ENCODE measurements around the gene KDM1B.
"Not testable (repeated sequence)": the region's sequence is repeated elsewhere in the genome, so short reads cannot be mapped to it uniquely, and the experiment has no call there.

The KDM1B gene

GRCh38 chr6:18148304-18149025 is 6.8 kb upstream of the KDM1B start:
- Histone ChIP-seq H3K4me3 (ENCODE audit: low read length in 2 of 2) (no peak overlapping the region), H3K27ac (ENCODE audit: low read depth in 2 of 2, low read length in 2 of 2) (peak overlapping the region; percentile 54 to 56), H3K9me3 (ENCODE audit: control insufficient read depth in 2 of 2, low read length in 2 of 2) (no peaks in the 10 kb centered on the region), H3K9ac (ENCODE audit: low read depth in 1 of 2, low read length in 2 of 2) (no peak overlapping the region), H3K4me1 (ENCODE audit: control insufficient read depth in 2 of 2, insufficient read depth in 2 of 2, low read length in 2 of 2) (peaks cover 3 to 18% of the 10 kb centered on the region in 2 donors), H3K36me3 (ENCODE audit: control insufficient read depth in 2 of 2, insufficient read depth in 2 of 2, low read length in 2 of 2) (peaks cover 0 to 7% of the 10 kb centered on the region in 2 donors), H3K27me3 (ENCODE audit: control insufficient read depth in 2 of 2, insufficient read depth in 2 of 2, low read length in 2 of 2) (no peaks in the 10 kb centered on the region)

DNA sequence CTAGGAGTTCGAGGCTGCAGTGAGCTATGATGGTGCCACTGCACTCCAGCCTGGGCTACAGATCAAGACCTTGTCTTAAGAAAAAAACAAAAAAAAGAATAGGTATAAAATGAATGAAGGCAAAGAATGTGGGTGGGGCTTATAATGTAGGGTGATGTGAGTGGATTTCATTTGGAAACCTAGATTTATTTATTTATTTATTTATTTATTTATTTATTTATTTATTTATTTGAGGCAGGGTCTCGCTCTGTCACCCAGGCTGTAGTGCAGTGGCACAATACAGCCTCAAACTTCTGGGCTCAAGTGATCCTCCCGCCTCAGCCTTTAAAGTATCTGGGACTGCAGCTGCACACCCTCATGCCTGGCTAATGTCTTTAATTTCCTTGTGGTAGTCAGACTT is 3.8 kb upstream of the KDM1B start:
- H3K9me3 ChIP-seq (ENCODE audit: control insufficient read depth in 2 of 2, low read length in 2 of 2); H3K27ac ChIP-seq (ENCODE audit: low read depth in 2 of 2, low read length in 2 of 2); H3K9ac ChIP-seq (ENCODE audit: low read depth in 1 of 2, low read length in 2 of 2); H3K27me3 ChIP-seq (ENCODE audit: control insufficient read depth in 2 of 2, insufficient read depth in 2 of 2, low read length in 2 of 2); H3K36me3 ChIP-seq (ENCODE audit: control insufficient read depth in 2 of 2, insufficient read depth in 2 of 2, low read length in 2 of 2); H3K4me3 ChIP-seq (ENCODE audit: low read length in 2 of 2): not testable (repeated sequence)
- H3K4me1 ChIP-seq (ENCODE audit: control insufficient read depth in 2 of 2, insufficient read depth in 2 of 2, low read length in 2 of 2), result peaks cover 11 to 25% of the 10 kb centered on the region in 2 donors

DNA sequence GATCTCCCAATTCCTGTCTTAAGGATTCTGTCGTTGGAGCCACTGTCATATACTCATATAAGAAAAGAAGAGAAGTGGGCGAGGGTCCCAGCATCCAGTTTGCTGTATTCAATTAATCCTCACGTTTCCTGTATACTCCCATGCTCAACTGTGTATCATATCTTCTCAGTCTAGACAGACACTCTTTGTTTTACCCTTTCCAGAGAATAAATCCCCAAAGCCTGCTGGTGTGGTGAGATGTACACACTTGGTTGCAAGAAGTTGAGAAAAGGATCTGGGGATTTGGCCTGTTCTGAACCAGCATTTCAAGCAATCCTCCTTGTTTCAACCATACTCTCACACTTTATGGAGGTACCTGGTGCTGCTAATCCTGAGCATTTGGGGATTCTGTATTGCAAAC is 3.4 kb upstream of the KDM1B start:
- no peak overlapping the region for H3K9ac ChIP-seq (ENCODE audit: low read depth in 1 of 2, low read length in 2 of 2)
- H3K9me3 ChIP-seq (ENCODE audit: control insufficient read depth in 2 of 2, low read length in 2 of 2), result no peaks in the 10 kb centered on the region
- H3K27me3 ChIP-seq (ENCODE audit: control insufficient read depth in 2 of 2, insufficient read depth in 2 of 2, low read length in 2 of 2), result no peaks in the 10 kb centered on the region
- H3K4me3 ChIP-seq (ENCODE audit: low read length in 2 of 2), result no peak overlapping the region
- peaks cover 0 to 5% of the 10 kb centered on the region in 2 donors for H3K36me3 ChIP-seq (ENCODE audit: control insufficient read depth in 2 of 2, insufficient read depth in 2 of 2, low read length in 2 of 2)
- H3K27ac ChIP-seq (ENCODE audit: low read depth in 2 of 2, low read length in 2 of 2), result no peak overlapping the region
- H3K4me1 ChIP-seq (ENCODE audit: control insufficient read depth in 2 of 2, insufficient read depth in 2 of 2, low read length in 2 of 2), result peaks cover 11 to 24% of the 10 kb centered on the region in 2 donors

DNA sequence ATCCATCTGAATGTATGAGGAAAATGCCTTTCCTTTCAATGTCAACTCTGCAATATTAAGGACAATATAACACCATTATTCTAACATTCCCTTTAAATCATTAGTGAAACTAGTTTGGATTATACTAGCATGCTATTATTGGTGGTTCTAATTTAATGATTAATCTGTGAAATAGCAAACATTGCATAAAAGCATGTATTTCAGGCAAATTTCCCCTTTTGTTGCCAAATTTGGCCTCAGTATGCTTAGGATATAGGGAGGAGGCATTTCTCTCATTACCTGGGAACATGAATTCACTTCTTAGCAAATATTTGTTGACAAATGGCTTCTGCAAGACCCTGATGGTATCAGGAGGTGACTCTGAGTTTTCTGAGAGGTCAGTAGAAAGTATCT is 1.9 kb upstream of the KDM1B start:
- Histone ChIP-seq H3K9ac (ENCODE audit: low read depth in 1 of 2, low read length in 2 of 2) (no peak overlapping the region), H3K36me3 (ENCODE audit: control insufficient read depth in 2 of 2, insufficient read depth in 2 of 2, low read length in 2 of 2) (peaks cover 0 to 5% of the 10 kb centered on the region in 2 donors), H3K9me3 (ENCODE audit: control insufficient read depth in 2 of 2, low read length in 2 of 2) (no peaks in the 10 kb centered on the region), H3K27ac (ENCODE audit: low read depth in 2 of 2, low read length in 2 of 2) (peak overlapping the region; percentile 10 to 19), H3K4me3 (ENCODE audit: low read length in 2 of 2) (peak overlapping the region in 1 of 2 donors; percentile 98), H3K27me3 (ENCODE audit: control insufficient read depth in 2 of 2, insufficient read depth in 2 of 2, low read length in 2 of 2) (no peaks in the 10 kb centered on the region), H3K4me1 (ENCODE audit: control insufficient read depth in 2 of 2, insufficient read depth in 2 of 2, low read length in 2 of 2) (peaks cover 9 to 17% of the 10 kb centered on the region in 2 donors)

- no peaks in the 10 kb centered on the region for H3K9me3 ChIP-seq (ENCODE audit: control insufficient read depth in 2 of 2, low read length in 2 of 2)
- peak within 1 kb of the TSS; percentile 96 to 99 for H3K9ac ChIP-seq (ENCODE audit: low read depth in 1 of 2, low read length in 2 of 2)
- H3K36me3 ChIP-seq (ENCODE audit: control insufficient read depth in 2 of 2, insufficient read depth in 2 of 2, low read length in 2 of 2), result peaks cover 0 to 5% of the 10 kb centered on the region in 2 donors
- peak within 1 kb of the TSS; percentile 95 to 98 for H3K4me3 ChIP-seq (ENCODE audit: low read length in 2 of 2)
- H3K4me1 ChIP-seq (ENCODE audit: control insufficient read depth in 2 of 2, insufficient read depth in 2 of 2, low read length in 2 of 2), result peaks cover 9 to 10% of the 10 kb centered on the region in 2 donors
- H3K27ac ChIP-seq (ENCODE audit: low read depth in 2 of 2, low read length in 2 of 2), result peak within 1 kb of the TSS; percentile 92 to 97
- H3K27me3 ChIP-seq (ENCODE audit: control insufficient read depth in 2 of 2, insufficient read depth in 2 of 2, low read length in 2 of 2), result no peaks in the 10 kb centered on the region
Observed at GRCh38 chr6:18154507-18155149, 594 bp upstream of the KDM1B start, which contains the start of gene TPMT. Gene TPMT, minus strand, starts transcription at chr6:18155077. Its CDS starts 5,950 bp downstream, at chr6:18149127.

DNA sequence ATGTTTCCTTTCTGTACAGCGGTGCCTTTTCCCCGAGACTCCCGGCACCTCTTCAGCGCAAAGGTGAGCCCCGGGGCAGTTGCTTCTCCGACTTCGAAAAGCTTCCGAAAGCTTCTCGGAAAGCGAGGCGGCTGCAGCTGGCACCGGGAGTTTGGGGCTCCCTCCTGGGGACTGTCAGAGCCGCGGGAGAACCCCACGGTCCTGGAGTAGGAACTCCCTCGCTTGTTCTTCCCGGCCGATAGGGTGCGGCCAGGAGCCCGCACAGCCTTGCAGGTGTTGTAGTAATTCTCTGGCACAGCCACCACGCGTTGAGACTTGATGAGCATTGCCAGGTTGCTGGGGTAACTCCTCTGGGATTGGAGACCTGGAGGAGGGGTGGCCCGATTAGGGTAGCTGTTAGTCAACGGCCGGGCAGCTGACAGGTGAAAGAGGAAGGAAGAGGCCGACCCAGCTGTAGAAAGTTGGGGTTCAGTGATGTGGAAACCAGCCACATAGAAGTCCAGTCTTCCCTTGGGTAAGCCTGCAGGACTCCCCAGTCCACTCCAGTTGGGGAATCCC is 721 bp downstream of the KDM1B start:
- Histone ChIP-seq H3K27ac (ENCODE audit: low read depth in 2 of 2, low read length in 2 of 2) (peak overlapping the region; percentile 92 to 97), H3K4me1 (ENCODE audit: control insufficient read depth in 2 of 2, insufficient read depth in 2 of 2, low read length in 2 of 2) (peaks cover 9 to 10% of the 10 kb centered on the region in 2 donors), H3K27me3 (ENCODE audit: control insufficient read depth in 2 of 2, insufficient read depth in 2 of 2, low read length in 2 of 2) (no peaks in the 10 kb centered on the region), H3K9ac (ENCODE audit: low read depth in 1 of 2, low read length in 2 of 2) (peak overlapping the region; percentile 93 to 96), H3K4me3 (ENCODE audit: low read length in 2 of 2) (peak overlapping the region; percentile 87 to 95), H3K36me3 (ENCODE audit: control insufficient read depth in 2 of 2, insufficient read depth in 2 of 2, low read length in 2 of 2) (peaks cover 4 to 6% of the 10 kb centered on the region in 2 donors), H3K9me3 (ENCODE audit: control insufficient read depth in 2 of 2, low read length in 2 of 2) (no peaks in the 10 kb centered on the region)

GRCh38 chr6:18160911-18161310 is 5.7 kb downstream of the KDM1B start:
- Histone ChIP-seq H3K36me3 (ENCODE audit: control insufficient read depth in 2 of 2, insufficient read depth in 2 of 2, low read length in 2 of 2) (peaks cover 19 to 32% of the 10 kb centered on the region in 2 donors), H3K9me3 (ENCODE audit: control insufficient read depth in 2 of 2, low read length in 2 of 2) (no peaks in the 10 kb centered on the region)

DNA sequence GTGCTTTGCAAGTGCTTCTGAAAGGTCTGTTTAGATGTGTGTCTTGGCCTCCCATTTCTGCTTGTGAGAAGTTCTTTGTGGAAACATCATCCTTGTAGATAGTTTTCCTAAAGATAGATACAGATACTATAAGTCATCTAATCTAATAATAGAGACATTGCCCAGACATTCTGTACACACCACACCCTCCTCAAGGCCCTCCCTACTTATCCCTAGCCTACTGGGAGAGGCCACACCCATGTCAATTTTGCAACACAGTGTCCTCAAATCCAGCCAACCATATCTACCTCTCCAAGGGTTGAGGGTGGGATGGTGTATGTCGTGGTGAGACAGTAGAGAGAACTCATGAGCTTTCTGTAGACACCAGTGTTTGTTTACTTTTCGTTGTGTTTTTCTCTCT is 6.2 kb downstream of the KDM1B start:
- no peak overlapping the region for H3K4me3 ChIP-seq (ENCODE audit: low read length in 2 of 2)
- no peaks in the 10 kb centered on the region for H3K9me3 ChIP-seq (ENCODE audit: control insufficient read depth in 2 of 2, low read length in 2 of 2)
- no peak overlapping the region for H3K9ac ChIP-seq (ENCODE audit: low read depth in 1 of 2, low read length in 2 of 2)
- peaks cover 19 to 35% of the 10 kb centered on the region in 2 donors for H3K36me3 ChIP-seq (ENCODE audit: control insufficient read depth in 2 of 2, insufficient read depth in 2 of 2, low read length in 2 of 2)
- peaks cover 0 to 1% of the 10 kb centered on the region in 2 donors for H3K4me1 ChIP-seq (ENCODE audit: control insufficient read depth in 2 of 2, insufficient read depth in 2 of 2, low read length in 2 of 2)
- no peak overlapping the region for H3K27ac ChIP-seq (ENCODE audit: low read depth in 2 of 2, low read length in 2 of 2)
- no peaks in the 10 kb centered on the region for H3K27me3 ChIP-seq (ENCODE audit: control insufficient read depth in 2 of 2, insufficient read depth in 2 of 2, low read length in 2 of 2)

More at GRCh38 chr6:18160911-18161310, 5.7 kb downstream of the KDM1B start:
- Histone ChIP-seq H3K9ac (ENCODE audit: low read depth in 1 of 2, low read length in 2 of 2) (no peak overlapping the region), H3K4me3 (ENCODE audit: low read length in 2 of 2) (no peak overlapping the region), H3K27ac (ENCODE audit: low read depth in 2 of 2, low read length in 2 of 2) (peak overlapping the region in 1 of 2 donors; percentile 36), H3K27me3 (ENCODE audit: control insufficient read depth in 2 of 2, insufficient read depth in 2 of 2, low read length in 2 of 2) (no peaks in the 10 kb centered on the region), H3K4me1 (ENCODE audit: control insufficient read depth in 2 of 2, insufficient read depth in 2 of 2, low read length in 2 of 2) (peaks cover 0 to 6% of the 10 kb centered on the region in 2 donors)

DNA sequence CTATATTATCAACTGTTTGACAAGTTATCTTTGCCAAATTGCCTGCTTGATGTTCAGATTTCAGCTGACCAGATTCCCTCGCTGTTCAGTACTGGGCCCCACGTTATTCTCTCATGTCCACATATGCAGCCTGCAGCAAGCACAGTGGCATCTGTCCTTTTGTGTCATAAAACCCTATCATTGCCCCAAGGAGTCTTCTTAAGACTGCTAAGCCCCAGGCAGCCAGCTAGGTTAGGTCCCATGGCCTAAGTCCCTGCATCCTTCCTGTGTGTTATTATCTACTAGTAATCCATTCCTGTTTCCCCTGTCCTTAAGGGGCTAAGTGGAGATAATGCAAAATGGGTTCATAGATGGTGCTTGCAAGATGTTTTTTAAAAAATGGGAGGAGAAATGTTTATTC is 7.2 kb downstream of the KDM1B start:
- peaks cover 21 to 41% of the 10 kb centered on the region in 2 donors for H3K36me3 ChIP-seq (ENCODE audit: control insufficient read depth in 2 of 2, insufficient read depth in 2 of 2, low read length in 2 of 2)

DNA sequence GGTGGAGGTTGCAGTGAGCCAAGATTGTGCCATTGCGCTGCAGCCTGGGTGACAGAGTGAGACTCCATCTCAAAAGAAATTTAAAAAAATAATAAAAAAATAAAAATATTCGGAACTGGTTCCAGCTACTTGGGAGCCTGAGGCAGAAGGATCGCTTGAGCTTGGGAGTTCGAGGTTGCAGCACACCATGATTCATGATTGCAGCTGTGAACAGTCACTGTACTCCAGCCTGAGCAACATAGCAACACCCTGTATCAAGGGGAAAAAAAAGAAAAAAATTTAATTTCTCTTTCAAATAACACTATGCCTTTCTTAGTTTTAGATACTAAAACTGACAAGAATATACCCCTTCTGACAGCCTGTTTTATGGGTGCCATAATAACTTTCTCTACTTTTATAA is 10.5 kb downstream of the KDM1B start:
- H3K4me3 ChIP-seq (ENCODE audit: low read length in 2 of 2), result no peak overlapping the region
- no peaks in the 10 kb centered on the region for H3K4me1 ChIP-seq (ENCODE audit: control insufficient read depth in 2 of 2, insufficient read depth in 2 of 2, low read length in 2 of 2)
- H3K36me3 ChIP-seq (ENCODE audit: control insufficient read depth in 2 of 2, insufficient read depth in 2 of 2, low read length in 2 of 2), result peaks cover 37 to 54% of the 10 kb centered on the region in 2 donors
- H3K27ac ChIP-seq (ENCODE audit: low read depth in 2 of 2, low read length in 2 of 2), result no peak overlapping the region
- H3K9me3 ChIP-seq (ENCODE audit: control insufficient read depth in 2 of 2, low read length in 2 of 2), result no peaks in the 10 kb centered on the region
- H3K9ac ChIP-seq (ENCODE audit: low read depth in 1 of 2, low read length in 2 of 2), result no peak overlapping the region
- H3K27me3 ChIP-seq (ENCODE audit: control insufficient read depth in 2 of 2, insufficient read depth in 2 of 2, low read length in 2 of 2), result no peaks in the 10 kb centered on the region

More for the DNA sequence above, 7.2 kb downstream of the KDM1B start:
- Histone ChIP-seq H3K9me3 (ENCODE audit: control insufficient read depth in 2 of 2, low read length in 2 of 2) (no peaks in the 10 kb centered on the region), H3K4me1 (ENCODE audit: control insufficient read depth in 2 of 2, insufficient read depth in 2 of 2, low read length in 2 of 2) (no peaks in the 10 kb centered on the region), H3K27me3 (ENCODE audit: control insufficient read depth in 2 of 2, insufficient read depth in 2 of 2, low read length in 2 of 2) (no peaks in the 10 kb centered on the region), H3K4me3 (ENCODE audit: low read length in 2 of 2) (no peak overlapping the region), H3K9ac (ENCODE audit: low read depth in 1 of 2, low read length in 2 of 2) (no peak overlapping the region), H3K27ac (ENCODE audit: low read depth in 2 of 2, low read length in 2 of 2) (no peak overlapping the region)
